Kidney epithelial cell (primary cell): ENCODE results near the gene KSR2. TPM values are rescaled to one million over a fixed set of nuclear protein-coding genes. Genes with fewer than 3 reads are reported as not detected.
"Not testable (repeated sequence)": the region's sequence is repeated elsewhere in the genome, so short reads cannot be mapped to it uniquely, and the experiment has no call there.

Experiments
- DNase-seq: peaks from one replicate; pipeline ENCODE4 v3.0.0-alpha.2; 2010; ENCODE audit warnings: low read depth
- H3K27me3 ChIP-seq: 2 replicates; pipeline ENCODE4 v1.6.0; 2011; ENCODE audit warnings: low read length; ENCODE audit not compliant: control insufficient read depth, insufficient read depth
- H3K36me3 ChIP-seq: 2 replicates; pipeline ENCODE4 v1.5.1; 2011; ENCODE audit warnings: low read length; ENCODE audit not compliant: control insufficient read depth, insufficient read depth
- H3K4me3 ChIP-seq: 2 replicates; pipeline ENCODE4 v1.5.1; 2011; ENCODE audit warnings: low read depth, mild to moderate bottlenecking, control low read depth, low read length
- CTCF ChIP-seq: IDR thresholded peaks from 2 replicates; pipeline ENCODE4 v1.5.1; 2011; ENCODE audit warnings: mild to moderate bottlenecking, moderate library complexity, low read length, control low read depth, inconsistent platforms; ENCODE audit not compliant: insufficient read depth, poor library complexity, severe bottlenecking
- total RNA-seq: library from RNA; depleted of rRNA; stranded (reverse); fragments of >200 nt; gene quantifications from 2 replicates; pipeline ENCODE4 v1.2.3, GENCODE V29; 2015

KSR2 gene
- total RNA-seq, 1 donor from 2014 or later, result 0.29 TPM

- H3K4me3 ChIP-seq, result no peak overlapping the region
- H3K36me3 ChIP-seq, result no peaks in the 10 kb centered on the region
- DNase-seq, result no peak
- H3K27me3 ChIP-seq, result no peaks in the 10 kb centered on the region
- no peak for TF ChIP-seq CTCF
Measured at GRCh38 chr12:117645473-117645872, 323.3 kb downstream of the KSR2 start.

DNA sequence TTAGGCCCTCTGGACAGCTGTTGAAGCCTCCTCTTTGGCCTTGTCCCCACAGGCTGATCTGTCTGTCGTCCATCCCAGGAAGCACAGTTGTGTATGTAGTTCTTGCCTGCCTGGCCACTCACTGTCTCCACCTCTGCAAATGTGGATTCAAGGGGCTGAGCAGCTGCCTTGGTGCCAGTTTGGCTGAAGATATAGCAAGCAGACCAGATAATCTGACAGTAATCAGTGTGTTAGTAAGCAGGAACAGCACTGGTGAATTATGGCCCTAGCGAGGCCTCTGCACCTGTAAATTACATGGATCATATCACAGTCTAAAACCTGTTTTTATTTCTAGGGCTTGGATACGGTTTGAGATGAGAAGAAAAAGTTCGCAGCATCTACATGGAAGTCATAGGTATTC, 324.8 kb downstream of the KSR2 start:
- Histone ChIP-seq H3K4me3 (no peak overlapping the region), H3K27me3 (no peaks in the 10 kb centered on the region), H3K36me3 (no peaks in the 10 kb centered on the region)
- TF ChIP-seq CTCF, result no peak
- no peak for DNase-seq

DNA sequence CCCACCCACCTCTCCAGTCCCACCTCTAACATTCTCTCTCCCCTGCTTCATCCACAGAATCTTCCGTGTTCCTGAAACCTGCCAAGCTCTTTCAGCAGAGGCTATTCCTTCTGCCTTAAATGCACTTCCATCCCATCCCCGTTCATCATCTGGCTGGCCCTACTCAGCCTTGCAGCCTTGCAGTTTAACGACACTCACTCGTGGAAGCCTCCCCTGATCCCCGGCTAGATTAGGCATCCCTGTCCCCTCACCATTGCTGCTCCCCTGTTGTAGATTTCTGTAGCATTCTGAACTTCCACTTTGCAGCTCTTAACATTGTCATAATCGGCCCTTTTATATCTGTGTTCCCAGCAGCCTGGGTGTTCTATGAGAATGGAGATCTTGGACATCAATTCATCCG, 326.9 kb downstream of the KSR2 start:
- Histone ChIP-seq H3K4me3 (no peak overlapping the region), H3K27me3 (no peaks in the 10 kb centered on the region), H3K36me3 (no peaks in the 10 kb centered on the region)
- DNase-seq, result no peak
- TF ChIP-seq CTCF, result no peak

- H3K4me3 ChIP-seq, result no peak overlapping the region
- H3K27me3 ChIP-seq, result no peaks in the 10 kb centered on the region
- no peak for TF ChIP-seq CTCF
- DNase-seq, result no peak
- H3K36me3 ChIP-seq, result no peaks in the 10 kb centered on the region
Measured at GRCh38 chr12:117640511-117640910, 328.3 kb downstream of the KSR2 start.

DNA sequence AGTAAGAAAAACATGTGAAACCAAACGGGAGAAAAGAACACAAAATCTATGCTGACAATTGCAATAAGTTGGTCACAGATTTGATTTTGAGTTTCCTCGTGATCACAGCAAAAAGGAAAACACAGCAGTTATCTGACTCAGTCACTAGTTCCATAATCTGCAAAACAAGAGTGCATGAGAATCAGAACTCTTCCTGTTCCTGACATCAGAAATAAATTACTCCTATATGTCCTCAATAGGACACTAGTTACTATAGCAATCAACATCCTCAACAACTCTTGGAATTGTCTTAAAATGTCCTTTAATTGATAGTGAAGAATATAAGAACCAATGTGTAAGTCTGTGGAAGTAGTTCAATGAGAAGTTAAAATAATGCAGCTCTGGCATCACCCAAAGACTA, 339.3 kb downstream of the KSR2 start:
- DNase-seq, result no peak
- TF ChIP-seq CTCF, result no peak
- H3K4me3 ChIP-seq, result no peak overlapping the region
- H3K36me3 ChIP-seq, result no peaks in the 10 kb centered on the region
- H3K27me3 ChIP-seq, result no peaks in the 10 kb centered on the region

DNA sequence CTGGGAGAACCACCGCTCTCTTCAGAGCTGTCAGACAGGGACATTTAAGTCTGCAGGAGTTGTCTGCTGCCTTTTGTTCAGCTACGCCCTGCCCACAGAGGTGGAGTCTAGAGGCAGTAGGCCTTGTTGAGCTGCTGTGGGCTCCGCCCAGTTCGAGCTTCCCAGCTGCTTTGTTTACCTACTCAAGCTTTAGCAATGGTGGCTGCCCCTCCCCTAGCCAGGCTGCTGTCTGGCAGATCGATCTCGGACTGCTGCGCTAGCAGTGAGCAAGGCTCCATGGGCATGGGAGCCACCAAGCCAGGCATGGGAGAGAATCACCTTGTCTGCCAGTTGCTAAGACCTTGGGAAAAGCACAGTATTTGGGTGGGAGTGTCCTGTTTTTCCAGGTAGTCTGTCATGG, 340.1 kb downstream of the KSR2 start:
- not testable (repeated sequence) for H3K27me3 ChIP-seq, H3K4me3 ChIP-seq, DNase-seq, H3K36me3 ChIP-seq
